Cardiac muscle cell (in vitro differentiated cells and primary cell): ENCODE data around the gene EML6. TPM values are rescaled to one million over a fixed set of nuclear protein-coding genes. Genes with fewer than 3 reads are reported as not detected.

Experiments
- DNase-seq, 2 donors: peaks; one replicate each; pipeline versions ENCODE4 v3.0.0 to v3.0.0-alpha.2; 2010 to 2017; ENCODE audit warnings: low read depth in 1 of 2, low spot score in 1 of 2
- H3K27ac ChIP-seq: fragments of 200-600 bp; sonication (generic); 2 replicates; pipeline ENCODE4 v1.5.1; 2016
- H3K27me3 ChIP-seq: fragments of 200-600 bp; sonication (generic); 2 replicates; pipeline ENCODE4 v1.6.0; 2016; ENCODE audit warnings: control low read depth
- H3K36me3 ChIP-seq: fragments of 200-600 bp; sonication (generic); 2 replicates; pipeline ENCODE4 v1.5.1; 2016; ENCODE audit warnings: control low read depth
- H3K4me1 ChIP-seq: fragments of 200-600 bp; sonication (generic); 2 replicates; pipeline ENCODE4 v1.8.1; 2017; ENCODE audit warnings: low read depth, mild to moderate bottlenecking, mixed run types
- H3K4me3 ChIP-seq: fragments of 200-600 bp; sonication (generic); 2 replicates; pipeline ENCODE4 v1.5.1; 2016; ENCODE audit warnings: mild to moderate bottlenecking
- H3K9me3 ChIP-seq: fragments of 200-600 bp; sonication (generic); 2 replicates; pipeline ENCODE4 v1.5.1; 2017; ENCODE audit warnings: low read depth, mild to moderate bottlenecking, control low read depth
- polyA plus RNA-seq: library from polyadenylated mRNA; unstranded; fragments of >200 nt; fragmentation: Nextera tagmentation; extraction: Ambion mirVana; gene quantifications from 2 replicates; pipeline ENCODE4 v1.2.1, GENCODE V29; 2016
- total RNA-seq: library from RNA; depleted of rRNA; stranded (reverse); fragments of >200 nt; gene quantifications from 2 replicates; pipeline ENCODE4 v1.2.3, GENCODE V29; 2016
- TF ChIP-seq, protein P1 (sequence below): IDR thresholded peaks from 2 replicates; pipeline ENCODE4 v1.5.1; 2012; ENCODE audit warnings: low read depth, mild to moderate bottlenecking, low read length

Gene EML6
- total and polyA plus RNA-seq, 2 experiments from 2014 or later: 0.89 to 1.3 TPM

DNA sequence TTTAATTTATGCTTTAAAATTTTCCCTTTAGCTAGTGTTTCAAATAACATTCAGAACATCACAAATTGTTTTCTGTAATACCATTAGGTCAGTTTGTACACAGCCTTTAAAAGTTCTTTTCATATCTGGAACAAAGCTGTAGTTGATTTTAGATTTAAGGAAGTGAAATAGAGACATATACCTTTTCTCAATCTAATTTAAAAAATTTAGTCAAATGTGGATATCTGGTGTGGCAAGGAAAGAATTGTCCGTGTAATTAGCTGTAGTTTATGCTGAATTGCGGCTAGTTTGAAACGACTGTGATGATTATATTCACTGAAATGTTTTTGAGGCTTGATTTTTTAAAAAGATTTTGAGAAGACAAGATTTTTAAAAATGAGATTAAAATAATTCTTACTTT lies 59.9 kb downstream of the EML6 start:
- H3K4me3 ChIP-seq: no peak overlapping the region
- H3K9me3 ChIP-seq: no peaks in the 10 kb centered on the region
- no peak for DNase-seq
- TF ChIP-seq, protein P1, sequence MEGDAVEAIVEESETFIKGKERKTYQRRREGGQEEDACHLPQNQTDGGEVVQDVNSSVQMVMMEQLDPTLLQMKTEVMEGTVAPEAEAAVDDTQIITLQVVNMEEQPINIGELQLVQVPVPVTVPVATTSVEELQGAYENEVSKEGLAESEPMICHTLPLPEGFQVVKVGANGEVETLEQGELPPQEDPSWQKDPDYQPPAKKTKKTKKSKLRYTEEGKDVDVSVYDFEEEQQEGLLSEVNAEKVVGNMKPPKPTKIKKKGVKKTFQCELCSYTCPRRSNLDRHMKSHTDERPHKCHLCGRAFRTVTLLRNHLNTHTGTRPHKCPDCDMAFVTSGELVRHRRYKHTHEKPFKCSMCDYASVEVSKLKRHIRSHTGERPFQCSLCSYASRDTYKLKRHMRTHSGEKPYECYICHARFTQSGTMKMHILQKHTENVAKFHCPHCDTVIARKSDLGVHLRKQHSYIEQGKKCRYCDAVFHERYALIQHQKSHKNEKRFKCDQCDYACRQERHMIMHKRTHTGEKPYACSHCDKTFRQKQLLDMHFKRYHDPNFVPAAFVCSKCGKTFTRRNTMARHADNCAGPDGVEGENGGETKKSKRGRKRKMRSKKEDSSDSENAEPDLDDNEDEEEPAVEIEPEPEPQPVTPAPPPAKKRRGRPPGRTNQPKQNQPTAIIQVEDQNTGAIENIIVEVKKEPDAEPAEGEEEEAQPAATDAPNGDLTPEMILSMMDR: no peak
- H3K4me1 ChIP-seq: no peaks in the 10 kb centered on the region
- no peaks in the 10 kb centered on the region for H3K36me3 ChIP-seq
- no peak overlapping the region for H3K27ac ChIP-seq
- H3K27me3 ChIP-seq: no peaks in the 10 kb centered on the region

DNA sequence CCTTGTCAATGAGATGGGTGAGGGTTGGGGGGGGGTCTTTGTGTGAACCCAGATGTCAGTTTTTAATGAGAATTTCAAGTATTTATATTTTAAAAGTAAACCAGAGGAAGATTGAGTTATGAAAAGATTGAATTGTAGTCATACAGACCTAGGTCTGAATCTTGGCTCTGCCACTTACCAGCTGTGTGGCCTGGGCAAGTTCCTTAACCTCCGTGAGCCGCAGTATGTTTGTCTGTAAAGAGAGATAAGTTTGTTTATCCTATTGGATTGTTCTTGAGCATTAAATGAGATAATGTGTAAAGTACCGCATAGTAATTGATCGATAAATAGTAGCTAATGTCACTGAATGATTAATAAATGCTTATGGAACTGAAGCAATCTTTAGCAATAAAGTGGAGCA lies 63.8 kb downstream of the EML6 start:
- H3K4me1 ChIP-seq: no peaks in the 10 kb centered on the region
- no peaks in the 10 kb centered on the region for H3K27me3 ChIP-seq
- DNase-seq: no peak
- TF ChIP-seq, protein P1: no peak
- no peaks in the 10 kb centered on the region for H3K9me3 ChIP-seq
- no peak overlapping the region for H3K4me3 ChIP-seq
- H3K27ac ChIP-seq: no peak overlapping the region
- no peaks in the 10 kb centered on the region for H3K36me3 ChIP-seq

DNA sequence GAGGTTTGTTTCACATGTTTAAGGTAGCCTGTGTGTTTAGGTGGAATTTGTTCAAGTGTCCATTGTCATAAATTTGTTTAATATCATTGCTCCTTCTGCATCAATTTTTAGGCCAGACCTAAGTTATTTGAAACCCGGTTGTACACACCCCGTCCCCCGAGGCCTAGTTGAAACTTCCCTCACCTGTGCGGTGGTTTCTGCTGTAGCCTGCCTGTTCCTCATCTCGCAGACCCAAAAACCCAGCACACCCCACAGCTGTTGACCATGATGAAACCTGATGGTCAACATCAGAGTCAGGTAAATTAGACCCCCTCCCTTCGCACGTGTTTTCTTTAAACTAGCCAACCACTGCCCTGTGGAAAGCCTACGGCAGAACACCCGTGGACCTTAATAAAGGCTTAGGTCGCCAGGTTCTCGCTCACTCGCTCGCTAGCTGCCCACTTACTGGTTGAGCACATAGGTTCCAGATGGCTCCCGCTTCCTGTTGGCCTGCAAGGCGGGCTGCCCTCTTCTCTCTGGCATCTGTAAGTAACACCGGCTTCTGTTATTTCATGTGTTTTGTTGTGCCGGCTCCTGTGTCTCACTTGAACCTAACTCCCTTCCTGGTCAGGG lies 64.4 kb downstream of the EML6 start:
- no peak overlapping the region for H3K4me3 ChIP-seq
- H3K36me3 ChIP-seq: no peaks in the 10 kb centered on the region
- no peaks in the 10 kb centered on the region for H3K27me3 ChIP-seq
- H3K4me1 ChIP-seq: no peaks in the 10 kb centered on the region
- H3K9me3 ChIP-seq: no peaks in the 10 kb centered on the region
- H3K27ac ChIP-seq: no peak overlapping the region
- DNase-seq: no peak
- TF ChIP-seq, protein P1: no peak

DNA sequence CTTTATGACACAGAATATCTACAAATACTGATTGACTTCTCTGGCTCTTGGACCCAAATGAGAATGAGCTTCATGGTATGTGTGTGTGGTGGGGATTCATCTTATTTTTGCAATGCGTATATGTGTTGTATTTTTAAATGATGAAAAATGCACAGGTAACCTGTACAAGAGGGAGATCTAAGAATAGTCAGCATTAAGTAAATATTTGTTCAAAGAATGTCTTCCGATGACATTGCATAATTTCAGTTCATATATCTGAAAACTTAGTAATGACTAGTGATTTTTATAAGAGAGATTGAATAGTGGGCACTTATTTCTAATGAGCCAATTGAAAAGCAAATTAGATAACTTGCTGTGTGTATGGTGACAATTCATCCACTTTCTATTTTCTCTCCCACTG lies 66.4 kb downstream of the EML6 start:
- Histone ChIP-seq H3K9me3 (no peaks in the 10 kb centered on the region), H3K27me3 (no peaks in the 10 kb centered on the region), H3K4me1 (no peaks in the 10 kb centered on the region), H3K36me3 (no peaks in the 10 kb centered on the region), H3K27ac (no peak overlapping the region), H3K4me3 (no peak overlapping the region)
- DNase-seq: no peak
- TF ChIP-seq, protein P1: no peak

DNA sequence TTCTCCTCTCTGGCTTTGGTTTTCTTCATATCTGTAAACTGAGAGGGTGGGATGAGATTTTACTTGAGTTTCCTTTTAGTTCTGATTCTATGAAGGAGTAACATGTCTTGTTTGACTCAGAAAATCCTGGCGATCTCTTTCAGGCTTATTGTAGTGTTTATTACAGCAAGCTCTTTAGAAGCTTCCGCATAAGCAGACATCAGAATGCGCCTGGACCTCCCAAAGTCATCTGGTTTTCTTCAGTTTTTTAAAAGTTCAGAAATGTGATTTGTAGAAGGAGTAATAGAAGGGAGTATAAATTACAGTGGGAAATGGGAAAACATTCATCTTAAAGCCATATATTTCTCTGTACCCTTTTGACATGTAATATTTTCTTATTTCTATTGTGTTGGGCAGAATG lies 68.4 kb downstream of the EML6 start:
- H3K4me3 ChIP-seq: no peak overlapping the region
- no peak for DNase-seq
- no peaks in the 10 kb centered on the region for H3K36me3 ChIP-seq
- no peaks in the 10 kb centered on the region for H3K27me3 ChIP-seq
- TF ChIP-seq, protein P1: no peak
- no peak overlapping the region for H3K27ac ChIP-seq
- H3K4me1 ChIP-seq: no peaks in the 10 kb centered on the region
- H3K9me3 ChIP-seq: no peaks in the 10 kb centered on the region
